Measurements from ENCODE around the gene ARNT2.

ARNT2 gene

DNA sequence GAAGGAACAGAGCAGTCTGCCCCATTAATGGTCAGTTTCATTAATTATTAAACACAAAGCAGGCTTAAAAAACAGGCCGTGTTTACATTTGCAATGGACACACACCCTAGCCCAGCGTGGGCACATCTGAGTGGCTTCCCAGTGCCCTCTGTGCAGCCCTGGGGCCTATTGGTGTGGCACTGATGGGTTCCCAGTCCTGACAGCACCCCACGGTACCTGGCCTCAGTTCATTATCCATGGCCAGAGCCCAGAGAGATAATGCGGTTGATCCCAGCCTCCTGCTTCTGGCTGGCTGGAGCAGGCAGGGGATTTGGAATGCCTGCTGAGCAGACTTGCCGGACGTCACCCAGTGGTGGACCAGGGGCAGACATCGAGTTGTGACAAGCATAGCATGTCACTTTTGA is 180.4 kb downstream of the ARNT2 start:
- H3K27ac ChIP-seq (ENCODE audit: low read length) = no peak overlapping the region
- H3K4me3 ChIP-seq (ENCODE audit: low read length) = no peak overlapping the region
- no peaks in the 10 kb centered on the region for H3K36me3 ChIP-seq (replicated peaks; ENCODE audit: insufficient read depth, low read length)
- H4K20me1 ChIP-seq (ENCODE audit: insufficient read depth, low read length) = no peaks in the 10 kb centered on the region
- TF ChIP-seq, protein P1, sequence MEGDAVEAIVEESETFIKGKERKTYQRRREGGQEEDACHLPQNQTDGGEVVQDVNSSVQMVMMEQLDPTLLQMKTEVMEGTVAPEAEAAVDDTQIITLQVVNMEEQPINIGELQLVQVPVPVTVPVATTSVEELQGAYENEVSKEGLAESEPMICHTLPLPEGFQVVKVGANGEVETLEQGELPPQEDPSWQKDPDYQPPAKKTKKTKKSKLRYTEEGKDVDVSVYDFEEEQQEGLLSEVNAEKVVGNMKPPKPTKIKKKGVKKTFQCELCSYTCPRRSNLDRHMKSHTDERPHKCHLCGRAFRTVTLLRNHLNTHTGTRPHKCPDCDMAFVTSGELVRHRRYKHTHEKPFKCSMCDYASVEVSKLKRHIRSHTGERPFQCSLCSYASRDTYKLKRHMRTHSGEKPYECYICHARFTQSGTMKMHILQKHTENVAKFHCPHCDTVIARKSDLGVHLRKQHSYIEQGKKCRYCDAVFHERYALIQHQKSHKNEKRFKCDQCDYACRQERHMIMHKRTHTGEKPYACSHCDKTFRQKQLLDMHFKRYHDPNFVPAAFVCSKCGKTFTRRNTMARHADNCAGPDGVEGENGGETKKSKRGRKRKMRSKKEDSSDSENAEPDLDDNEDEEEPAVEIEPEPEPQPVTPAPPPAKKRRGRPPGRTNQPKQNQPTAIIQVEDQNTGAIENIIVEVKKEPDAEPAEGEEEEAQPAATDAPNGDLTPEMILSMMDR (IDR thresholded peaks at IDR 0.05; ENCODE audit: low read length) = no peak
- TF ChIP-seq EZH2 (optimal IDR thresholded peaks at IDR 0.05; ENCODE audit: low read depth, low read length) = no peak
- no peak for TF ChIP-seq EZH2phosphoT487 (IDR thresholded peaks at IDR 0.05; ENCODE audit: low read length)
- H3K79me2 ChIP-seq (ENCODE audit: low read length) = no peaks in the 10 kb centered on the region
- H2AFZ ChIP-seq (ENCODE audit: low read length) = no peak overlapping the region
- no peak overlapping the region for H3K9ac ChIP-seq (ENCODE audit: low read length)
- no peaks in the 10 kb centered on the region for H3K9me2 ChIP-seq (replicated peaks; ENCODE audit: insufficient read depth, low read length)
- no peak for DNase-seq
- H3K27me3 ChIP-seq (replicated peaks; ENCODE audit: insufficient read depth, low read length) = no peaks in the 10 kb centered on the region
- no peak overlapping the region for H3K4me2 ChIP-seq (ENCODE audit: low read depth, low read length)
- no peaks in the 10 kb centered on the region for H3F3A ChIP-seq (ENCODE audit: insufficient read depth, low read length)
- no peaks in the 10 kb centered on the region for H3K4me1 ChIP-seq (ENCODE audit: low read length)
- H3K9me3 ChIP-seq (replicated peaks; ENCODE audit: insufficient read depth, low read length) = no peaks in the 10 kb centered on the region

DNA sequence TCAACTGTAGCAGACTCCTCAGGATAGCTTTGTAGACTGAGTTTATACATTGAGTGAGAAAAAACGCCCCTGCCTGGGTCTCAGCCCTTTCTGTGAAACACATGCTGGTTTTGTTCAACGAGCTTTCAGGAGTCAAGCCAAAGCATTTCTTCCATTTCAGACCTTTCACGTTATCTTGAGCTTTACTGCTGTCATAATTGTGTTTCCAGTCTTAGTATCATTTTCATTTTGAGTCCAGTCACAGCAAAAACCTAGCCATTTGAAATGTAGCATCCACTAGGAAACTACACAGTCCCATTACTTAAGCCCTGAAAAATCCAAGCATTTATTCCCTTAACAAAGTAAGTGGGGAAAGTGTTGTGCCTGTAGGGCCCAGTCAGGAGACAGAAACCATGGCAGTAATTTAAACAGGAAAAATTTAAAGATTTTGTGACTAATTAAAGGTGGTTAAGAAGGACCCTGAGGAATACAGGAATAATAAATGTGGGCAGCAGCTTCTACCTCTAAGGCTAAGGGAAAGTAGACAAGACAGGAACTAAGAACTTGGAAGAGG is 180.9 kb downstream of the ARNT2 start:
- H3K27me3 ChIP-seq (replicated peaks; ENCODE audit: insufficient read depth, low read length) = no peaks in the 10 kb centered on the region
- H3K9me3 ChIP-seq (replicated peaks; ENCODE audit: insufficient read depth, low read length) = no peaks in the 10 kb centered on the region
- TF ChIP-seq EZH2 (optimal IDR thresholded peaks at IDR 0.05; ENCODE audit: low read depth, low read length) = no peak
- TF ChIP-seq EZH2phosphoT487 (IDR thresholded peaks at IDR 0.05; ENCODE audit: low read length) = no peak
- TF ChIP-seq, protein P1 (IDR thresholded peaks at IDR 0.05; ENCODE audit: low read length) = no peak
- DNase-seq = no peak
- no peaks in the 10 kb centered on the region for H3F3A ChIP-seq (ENCODE audit: insufficient read depth, low read length)
- no peak overlapping the region for H3K4me2 ChIP-seq (ENCODE audit: low read depth, low read length)
- H4K20me1 ChIP-seq (ENCODE audit: insufficient read depth, low read length) = no peaks in the 10 kb centered on the region
- H3K4me1 ChIP-seq (ENCODE audit: low read length) = no peaks in the 10 kb centered on the region
- H3K9ac ChIP-seq (ENCODE audit: low read length) = no peak overlapping the region
- H3K27ac ChIP-seq (ENCODE audit: low read length) = no peak overlapping the region
- H3K4me3 ChIP-seq (ENCODE audit: low read length) = no peak overlapping the region
- H3K36me3 ChIP-seq (replicated peaks; ENCODE audit: insufficient read depth, low read length) = no peaks in the 10 kb centered on the region
- no peak overlapping the region for H2AFZ ChIP-seq (ENCODE audit: low read length)
- no peaks in the 10 kb centered on the region for H3K9me2 ChIP-seq (replicated peaks; ENCODE audit: insufficient read depth, low read length)
- H3K79me2 ChIP-seq (ENCODE audit: low read length) = no peaks in the 10 kb centered on the region

DNA sequence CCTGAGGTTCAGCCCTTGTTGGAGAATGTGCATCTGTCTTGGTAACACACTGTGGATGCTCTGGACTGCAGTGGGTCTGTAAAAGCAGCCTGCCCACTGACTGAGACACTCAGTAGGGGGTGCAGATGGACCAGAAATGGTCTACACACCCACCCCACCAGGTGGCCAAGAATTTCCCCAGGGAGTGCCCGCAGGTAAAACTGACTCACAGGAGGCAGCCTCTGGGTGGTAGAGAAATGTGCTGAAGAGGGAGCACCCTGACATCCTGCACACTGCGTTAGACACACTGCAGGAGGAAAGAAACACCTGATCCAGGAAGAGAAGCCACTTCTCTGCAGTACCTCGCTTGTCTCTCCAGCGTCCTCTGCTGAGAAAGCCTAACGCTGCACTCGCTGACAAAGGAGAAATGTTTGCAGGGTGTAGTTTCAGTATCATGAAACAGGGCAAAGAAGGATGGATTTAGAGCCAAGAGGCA is 181.4 kb downstream of the ARNT2 start:
- H3K9me3 ChIP-seq (replicated peaks; ENCODE audit: insufficient read depth, low read length) = no peaks in the 10 kb centered on the region
- H3K4me2 ChIP-seq (ENCODE audit: low read depth, low read length) = no peak overlapping the region
- no peak overlapping the region for H3K27ac ChIP-seq (ENCODE audit: low read length)
- no peaks in the 10 kb centered on the region for H4K20me1 ChIP-seq (ENCODE audit: insufficient read depth, low read length)
- no peaks in the 10 kb centered on the region for H3K27me3 ChIP-seq (replicated peaks; ENCODE audit: insufficient read depth, low read length)
- DNase-seq = no peak
- no peaks in the 10 kb centered on the region for H3K9me2 ChIP-seq (replicated peaks; ENCODE audit: insufficient read depth, low read length)
- H3F3A ChIP-seq (ENCODE audit: insufficient read depth, low read length) = no peaks in the 10 kb centered on the region
- no peaks in the 10 kb centered on the region for H3K36me3 ChIP-seq (replicated peaks; ENCODE audit: insufficient read depth, low read length)
- H3K4me3 ChIP-seq (ENCODE audit: low read length) = no peak overlapping the region
- no peak overlapping the region for H2AFZ ChIP-seq (ENCODE audit: low read length)
- no peaks in the 10 kb centered on the region for H3K79me2 ChIP-seq (ENCODE audit: low read length)
- no peaks in the 10 kb centered on the region for H3K4me1 ChIP-seq (ENCODE audit: low read length)
- TF ChIP-seq EZH2 (optimal IDR thresholded peaks at IDR 0.05; ENCODE audit: low read depth, low read length) = no peak
- no peak for TF ChIP-seq EZH2phosphoT487 (IDR thresholded peaks at IDR 0.05; ENCODE audit: low read length)
- TF ChIP-seq, protein P1 (IDR thresholded peaks at IDR 0.05; ENCODE audit: low read length) = no peak
- H3K9ac ChIP-seq (ENCODE audit: low read length) = no peak overlapping the region
